ENCODE results near the gene ACP5.

The ACP5 gene

GRCh38 chr19:11597202-11598102 lies 20.0 kb upstream of the ACP5 start, which contains the start of gene ZNF627:
Gene ZNF627, plus strand, starts transcription at chr19:11597483. Its CDS starts 145 bp downstream, at chr19:11597628.
- H3K4me1 ChIP-seq (ENCODE audit: low read length), result peaks cover 18% of the 10 kb centered on the region
- H3K9ac ChIP-seq (ENCODE audit: low read length), result peak within 1 kb of the TSS; percentile 82
- H4K20me1 ChIP-seq (ENCODE audit: insufficient read depth, low read length), result peaks cover 12% of the 10 kb centered on the region
- H3K79me2 ChIP-seq (ENCODE audit: low read length), result peaks cover 44% of the 10 kb centered on the region
- peak within 1 kb of the TSS; percentile 69 for H3K4me2 ChIP-seq (ENCODE audit: low read length)
- H3K27ac ChIP-seq (ENCODE audit: low read length), result peak within 1 kb of the TSS; percentile 44
- TF ChIP-seq EZH2phosphoT487 (IDR thresholded peaks at IDR 0.05; ENCODE audit: low read depth), result no peak
- no peak for TF ChIP-seq CTCF (IDR thresholded peaks at IDR 0.05; ENCODE audit: low read depth, low read length)
- H3K4me3 ChIP-seq (ENCODE audit: low read length), result peak within 1 kb of the TSS; percentile 85
- no peaks in the 10 kb centered on the region for H3K9me3 ChIP-seq (ENCODE audit: insufficient read depth, low read length)
- H3K36me3 ChIP-seq (replicated peaks; ENCODE audit: low read depth, low read length), result peaks cover 32% of the 10 kb centered on the region
- peak within 1 kb of the TSS; percentile 9; the same call in 1 of the 2 replicates for H2AFZ ChIP-seq (ENCODE audit: low read depth, low read length)
- H3K27me3 ChIP-seq (ENCODE audit: low read depth, low read length), result no peaks in the 10 kb centered on the region

- no peak for TF ChIP-seq EZH2phosphoT487 (IDR thresholded peaks at IDR 0.05; ENCODE audit: low read depth)
- TF ChIP-seq CTCF (IDR thresholded peaks at IDR 0.05; ENCODE audit: low read depth, low read length), result no peak
- no peak overlapping the region for H3K27ac ChIP-seq (ENCODE audit: low read length)
- no peak overlapping the region for H3K4me3 ChIP-seq (ENCODE audit: low read length)
- H3K9me3 ChIP-seq (ENCODE audit: insufficient read depth, low read length), result no peaks in the 10 kb centered on the region
- no peak overlapping the region for H3K9ac ChIP-seq (ENCODE audit: low read length)
- peaks cover 23% of the 10 kb centered on the region for H3K36me3 ChIP-seq (replicated peaks; ENCODE audit: low read depth, low read length)
- peaks cover 34% of the 10 kb centered on the region for H3K79me2 ChIP-seq (ENCODE audit: low read length)
- H3K4me1 ChIP-seq (ENCODE audit: low read length), result peaks cover 18% of the 10 kb centered on the region
- H4K20me1 ChIP-seq (ENCODE audit: insufficient read depth, low read length), result peaks cover 10% of the 10 kb centered on the region
- no peak overlapping the region for H2AFZ ChIP-seq (ENCODE audit: low read depth, low read length)
- H3K27me3 ChIP-seq (ENCODE audit: low read depth, low read length), result no peaks in the 10 kb centered on the region
- no peak overlapping the region for H3K4me2 ChIP-seq (ENCODE audit: low read length)
These were observed 18.7 kb upstream of the ACP5 start for GRCh38 chr19:11596156-11596555.

GRCh38 chr19:11594084-11594483 lies 16.6 kb upstream of the ACP5 start:
- Histone ChIP-seq H3K4me2 (ENCODE audit: low read length) (no peak overlapping the region), H2AFZ (ENCODE audit: low read depth, low read length) (no peak overlapping the region), H3K79me2 (ENCODE audit: low read length) (peaks cover 18% of the 10 kb centered on the region), H3K4me1 (ENCODE audit: low read length) (peaks cover 18% of the 10 kb centered on the region), H3K9me3 (ENCODE audit: insufficient read depth, low read length) (no peaks in the 10 kb centered on the region), H3K4me3 (ENCODE audit: low read length) (no peak overlapping the region), H3K36me3 (replicated peaks; ENCODE audit: low read depth, low read length) (peaks cover 7% of the 10 kb centered on the region), H3K9ac (ENCODE audit: low read length) (no peak overlapping the region), H3K27ac (ENCODE audit: low read length) (no peak overlapping the region), H3K27me3 (ENCODE audit: low read depth, low read length) (peaks cover 4% of the 10 kb centered on the region; the same call in 1 of the 2 replicates), H4K20me1 (ENCODE audit: insufficient read depth, low read length) (peaks cover 3% of the 10 kb centered on the region; the same call in 1 of the 2 replicates)
- no peak for TF ChIP-seq CTCF (IDR thresholded peaks at IDR 0.05; ENCODE audit: low read depth, low read length)
- TF ChIP-seq EZH2phosphoT487 (IDR thresholded peaks at IDR 0.05; ENCODE audit: low read depth), result no peak

- Histone ChIP-seq H3K4me2 (ENCODE audit: low read length) (peak overlapping the region; percentile 71), H4K20me1 (ENCODE audit: insufficient read depth, low read length) (no peaks in the 10 kb centered on the region), H3K79me2 (ENCODE audit: low read length) (no peaks in the 10 kb centered on the region)
These were observed 10.7 kb upstream of the ACP5 start for GRCh38 chr19:11587975-11588631.

More at GRCh38 chr19:11587975-11588631, 10.7 kb upstream of the ACP5 start:
- H3K4me1 ChIP-seq (ENCODE audit: low read length), result peaks cover 36% of the 10 kb centered on the region
- H3K9ac ChIP-seq (ENCODE audit: low read length), result 0 out of 2 replicates have a peak overlapping the region, but pooled peaks have one; percentile 9
- peak overlapping the region; percentile 53; the same call in 1 of the 2 replicates for H2AFZ ChIP-seq (ENCODE audit: low read depth, low read length)
- no peaks in the 10 kb centered on the region for H3K36me3 ChIP-seq (replicated peaks; ENCODE audit: low read depth, low read length)
- TF ChIP-seq EZH2phosphoT487 (IDR thresholded peaks at IDR 0.05; ENCODE audit: low read depth) (no peak), CTCF (IDR thresholded peaks at IDR 0.05; ENCODE audit: low read depth, low read length) (peak; percentile 12; the same call in 1 of the 2 replicates)
- no peaks in the 10 kb centered on the region for H3K9me3 ChIP-seq (ENCODE audit: insufficient read depth, low read length)
- no peak overlapping the region for H3K27ac ChIP-seq (ENCODE audit: low read length)
- peaks cover 18% of the 10 kb centered on the region for H3K27me3 ChIP-seq (ENCODE audit: low read depth, low read length)
- H3K4me3 ChIP-seq (ENCODE audit: low read length), result peak overlapping the region; percentile 55

Measured in OCI-LY3 (cell line).